SKM-1 treated with dmso at 0.1 percent for 144 hours (cell line): ENCODE measurements around the gene TNFAIP8.

Experiments used
- DNase-seq: peaks from one replicate; lab custom pipeline; 2025; ENCODE audit not compliant: unreplicated experiment; lab: John Stamatoyannopoulos, UW

The TNFAIP8 gene

GRCh38 chr5:119389288-119390030, 33.6 kb downstream of the TNFAIP8 start:
- DNase-seq, result no peak

- DNase-seq, result no peak
Measured at GRCh38 chr5:119390404-119390803, 34.6 kb downstream of the TNFAIP8 start.

- DNase-seq, result no peak
Measured at GRCh38 chr5:119393201-119393691, 37.4 kb downstream of the TNFAIP8 start.

GRCh38 chr5:119393746-119394145, 37.9 kb downstream of the TNFAIP8 start:
- no peak for DNase-seq

- no peak for DNase-seq
Measured at GRCh38 chr5:119395080-119395836, 39.4 kb downstream of the TNFAIP8 start.

GRCh38 chr5:119396030-119396664, 40.3 kb downstream of the TNFAIP8 start:
- no peak for DNase-seq

- no peak for DNase-seq
Measured at GRCh38 chr5:119397518-119398380, 41.9 kb downstream of the TNFAIP8 start.

GRCh38 chr5:119398727-119399466, 43.1 kb downstream of the TNFAIP8 start:
- DNase-seq, result no peak

GRCh38 chr5:119400245-119400644, 44.4 kb downstream of the TNFAIP8 start:
- DNase-seq, result no peak

GRCh38 chr5:119402081-119402480, 46.3 kb downstream of the TNFAIP8 start:
- no peak for DNase-seq

- no peak for DNase-seq
Measured at GRCh38 chr5:119402555-119402954, 46.7 kb downstream of the TNFAIP8 start.

- no peak for DNase-seq
Measured at GRCh38 chr5:119404033-119404432, 48.2 kb downstream of the TNFAIP8 start.

GRCh38 chr5:119405419-119405818, 49.6 kb downstream of the TNFAIP8 start:
- no peak for DNase-seq

- DNase-seq, result no peak
Measured at GRCh38 chr5:119406551-119407110, 50.8 kb downstream of the TNFAIP8 start.

- no peak for DNase-seq
Measured at GRCh38 chr5:119409235-119409815, 53.5 kb downstream of the TNFAIP8 start.

- DNase-seq, result no peak
Measured at GRCh38 chr5:119410448-119411159, 54.8 kb downstream of the TNFAIP8 start.

- peak; percentile 75 for DNase-seq
Measured at GRCh38 chr5:119411361-119412278, 55.8 kb downstream of the TNFAIP8 start.
